ENCODE data around the gene CELF2.

Gene CELF2

GRCh38 chr10:11148142-11149028, 130.7 kb downstream of the CELF2 start:
- Histone ChIP-seq H3K4me3 (ENCODE audit: low read length in 2 of 2) (no peak overlapping the region), H3K4me1 (ENCODE audit: control insufficient read depth in 2 of 2, insufficient read depth in 2 of 2, low read length in 2 of 2) (peaks cover 6 to 23% of the 10 kb centered on the region in 2 donors), H3K27ac (ENCODE audit: low read depth in 2 of 2, low read length in 2 of 2) (peak overlapping the region in 1 of 2 donors; percentile 10), H3K9ac (ENCODE audit: low read depth in 1 of 2, low read length in 2 of 2) (peak overlapping the region in 1 of 2 donors; percentile 28), H3K36me3 (ENCODE audit: control insufficient read depth in 2 of 2, insufficient read depth in 2 of 2, low read length in 2 of 2) (no peaks in the 10 kb centered on the region), H3K27me3 (ENCODE audit: control insufficient read depth in 2 of 2, insufficient read depth in 2 of 2, low read length in 2 of 2) (no peaks in the 10 kb centered on the region), H3K9me3 (ENCODE audit: control insufficient read depth in 2 of 2, low read length in 2 of 2) (no peaks in the 10 kb centered on the region)

GRCh38 chr10:11149807-11150141, 132.1 kb downstream of the CELF2 start:
- peak overlapping the region in 1 of 2 donors; percentile 24 for H3K9ac ChIP-seq (ENCODE audit: low read depth in 1 of 2, low read length in 2 of 2)
- H3K27me3 ChIP-seq (ENCODE audit: control insufficient read depth in 2 of 2, insufficient read depth in 2 of 2, low read length in 2 of 2): no peaks in the 10 kb centered on the region
- H3K9me3 ChIP-seq (ENCODE audit: control insufficient read depth in 2 of 2, low read length in 2 of 2): no peaks in the 10 kb centered on the region
- no peaks in the 10 kb centered on the region for H3K36me3 ChIP-seq (ENCODE audit: control insufficient read depth in 2 of 2, insufficient read depth in 2 of 2, low read length in 2 of 2)
- H3K4me1 ChIP-seq (ENCODE audit: control insufficient read depth in 2 of 2, insufficient read depth in 2 of 2, low read length in 2 of 2): peaks cover 6 to 22% of the 10 kb centered on the region in 2 donors
- peak overlapping the region in 1 of 2 donors; percentile 48 for H3K4me3 ChIP-seq (ENCODE audit: low read length in 2 of 2)
- H3K27ac ChIP-seq (ENCODE audit: low read depth in 2 of 2, low read length in 2 of 2): peak overlapping the region; percentile 22 to 45

GRCh38 chr10:11150231-11150731, 132.6 kb downstream of the CELF2 start:
- no peaks in the 10 kb centered on the region for H3K27me3 ChIP-seq (ENCODE audit: control insufficient read depth in 2 of 2, insufficient read depth in 2 of 2, low read length in 2 of 2)
- peaks cover 6 to 17% of the 10 kb centered on the region in 2 donors for H3K4me1 ChIP-seq (ENCODE audit: control insufficient read depth in 2 of 2, insufficient read depth in 2 of 2, low read length in 2 of 2)
- peak overlapping the region in 1 of 2 donors; percentile 14 for H3K4me3 ChIP-seq (ENCODE audit: low read length in 2 of 2)
- H3K27ac ChIP-seq (ENCODE audit: low read depth in 2 of 2, low read length in 2 of 2): peak overlapping the region; percentile 22 to 45
- no peaks in the 10 kb centered on the region for H3K36me3 ChIP-seq (ENCODE audit: control insufficient read depth in 2 of 2, insufficient read depth in 2 of 2, low read length in 2 of 2)
- no peaks in the 10 kb centered on the region for H3K9me3 ChIP-seq (ENCODE audit: control insufficient read depth in 2 of 2, low read length in 2 of 2)
- peak overlapping the region in 1 of 2 donors; percentile 1 for H3K9ac ChIP-seq (ENCODE audit: low read depth in 1 of 2, low read length in 2 of 2)

GRCh38 chr10:11150879-11151415, 133.3 kb downstream of the CELF2 start:
- no peaks in the 10 kb centered on the region for H3K9me3 ChIP-seq (ENCODE audit: control insufficient read depth in 2 of 2, low read length in 2 of 2)
- H3K36me3 ChIP-seq (ENCODE audit: control insufficient read depth in 2 of 2, insufficient read depth in 2 of 2, low read length in 2 of 2): no peaks in the 10 kb centered on the region
- peak overlapping the region in 1 of 2 donors; percentile 45 for H3K27ac ChIP-seq (ENCODE audit: low read depth in 2 of 2, low read length in 2 of 2)
- H3K27me3 ChIP-seq (ENCODE audit: control insufficient read depth in 2 of 2, insufficient read depth in 2 of 2, low read length in 2 of 2): no peaks in the 10 kb centered on the region
- H3K9ac ChIP-seq (ENCODE audit: low read depth in 1 of 2, low read length in 2 of 2): no peak overlapping the region
- H3K4me1 ChIP-seq (ENCODE audit: control insufficient read depth in 2 of 2, insufficient read depth in 2 of 2, low read length in 2 of 2): peaks cover 3 to 11% of the 10 kb centered on the region in 2 donors
- no peak overlapping the region for H3K4me3 ChIP-seq (ENCODE audit: low read length in 2 of 2)

GRCh38 chr10:11152801-11153200, 135.1 kb downstream of the CELF2 start:
- Histone ChIP-seq H3K9ac (ENCODE audit: low read depth in 1 of 2, low read length in 2 of 2) (no peak overlapping the region), H3K36me3 (ENCODE audit: control insufficient read depth in 2 of 2, insufficient read depth in 2 of 2, low read length in 2 of 2) (no peaks in the 10 kb centered on the region), H3K27me3 (ENCODE audit: control insufficient read depth in 2 of 2, insufficient read depth in 2 of 2, low read length in 2 of 2) (no peaks in the 10 kb centered on the region), H3K9me3 (ENCODE audit: control insufficient read depth in 2 of 2, low read length in 2 of 2) (no peaks in the 10 kb centered on the region), H3K4me1 (ENCODE audit: control insufficient read depth in 2 of 2, insufficient read depth in 2 of 2, low read length in 2 of 2) (peaks cover 0 to 11% of the 10 kb centered on the region in 2 donors), H3K27ac (ENCODE audit: low read depth in 2 of 2, low read length in 2 of 2) (no peak overlapping the region), H3K4me3 (ENCODE audit: low read length in 2 of 2) (no peak overlapping the region)

- Histone ChIP-seq H3K27me3 (ENCODE audit: control insufficient read depth in 2 of 2, insufficient read depth in 2 of 2, low read length in 2 of 2) (no peaks in the 10 kb centered on the region), H3K27ac (ENCODE audit: low read depth in 2 of 2, low read length in 2 of 2) (no peak overlapping the region), H3K36me3 (ENCODE audit: control insufficient read depth in 2 of 2, insufficient read depth in 2 of 2, low read length in 2 of 2) (no peaks in the 10 kb centered on the region), H3K9me3 (ENCODE audit: control insufficient read depth in 2 of 2, low read length in 2 of 2) (no peaks in the 10 kb centered on the region), H3K4me3 (ENCODE audit: low read length in 2 of 2) (no peak overlapping the region), H3K4me1 (ENCODE audit: control insufficient read depth in 2 of 2, insufficient read depth in 2 of 2, low read length in 2 of 2) (peaks cover 0 to 11% of the 10 kb centered on the region in 2 donors), H3K9ac (ENCODE audit: low read depth in 1 of 2, low read length in 2 of 2) (no peak overlapping the region)
Measured at GRCh38 chr10:11153245-11153644, 135.6 kb downstream of the CELF2 start.

- Histone ChIP-seq H3K4me1 (ENCODE audit: control insufficient read depth in 2 of 2, insufficient read depth in 2 of 2, low read length in 2 of 2) (peaks cover 0 to 11% of the 10 kb centered on the region in 2 donors), H3K36me3 (ENCODE audit: control insufficient read depth in 2 of 2, insufficient read depth in 2 of 2, low read length in 2 of 2) (no peaks in the 10 kb centered on the region), H3K27ac (ENCODE audit: low read depth in 2 of 2, low read length in 2 of 2) (no peak overlapping the region), H3K27me3 (ENCODE audit: control insufficient read depth in 2 of 2, insufficient read depth in 2 of 2, low read length in 2 of 2) (no peaks in the 10 kb centered on the region), H3K9me3 (ENCODE audit: control insufficient read depth in 2 of 2, low read length in 2 of 2) (no peaks in the 10 kb centered on the region), H3K4me3 (ENCODE audit: low read length in 2 of 2) (no peak overlapping the region), H3K9ac (ENCODE audit: low read depth in 1 of 2, low read length in 2 of 2) (no peak overlapping the region)
Measured at GRCh38 chr10:11153766-11154165, 136.1 kb downstream of the CELF2 start.

- Histone ChIP-seq H3K9me3 (ENCODE audit: control insufficient read depth in 2 of 2, low read length in 2 of 2) (no peaks in the 10 kb centered on the region), H3K27me3 (ENCODE audit: control insufficient read depth in 2 of 2, insufficient read depth in 2 of 2, low read length in 2 of 2) (no peaks in the 10 kb centered on the region), H3K4me1 (ENCODE audit: control insufficient read depth in 2 of 2, insufficient read depth in 2 of 2, low read length in 2 of 2) (peaks cover 0 to 11% of the 10 kb centered on the region in 2 donors), H3K9ac (ENCODE audit: low read depth in 1 of 2, low read length in 2 of 2) (no peak overlapping the region), H3K27ac (ENCODE audit: low read depth in 2 of 2, low read length in 2 of 2) (no peak overlapping the region), H3K36me3 (ENCODE audit: control insufficient read depth in 2 of 2, insufficient read depth in 2 of 2, low read length in 2 of 2) (no peaks in the 10 kb centered on the region), H3K4me3 (ENCODE audit: low read length in 2 of 2) (no peak overlapping the region)
Measured at GRCh38 chr10:11154333-11154732, 136.7 kb downstream of the CELF2 start.

- Histone ChIP-seq H3K4me1 (ENCODE audit: control insufficient read depth in 2 of 2, insufficient read depth in 2 of 2, low read length in 2 of 2) (peaks cover 0 to 7% of the 10 kb centered on the region in 2 donors), H3K27me3 (ENCODE audit: control insufficient read depth in 2 of 2, insufficient read depth in 2 of 2, low read length in 2 of 2) (no peaks in the 10 kb centered on the region), H3K36me3 (ENCODE audit: control insufficient read depth in 2 of 2, insufficient read depth in 2 of 2, low read length in 2 of 2) (no peaks in the 10 kb centered on the region), H3K9ac (ENCODE audit: low read depth in 1 of 2, low read length in 2 of 2) (no peak overlapping the region), H3K27ac (ENCODE audit: low read depth in 2 of 2, low read length in 2 of 2) (no peak overlapping the region), H3K4me3 (ENCODE audit: low read length in 2 of 2) (no peak overlapping the region), H3K9me3 (ENCODE audit: control insufficient read depth in 2 of 2, low read length in 2 of 2) (no peaks in the 10 kb centered on the region)
Measured at GRCh38 chr10:11154849-11155498, 137.3 kb downstream of the CELF2 start.

GRCh38 chr10:11156480-11156879, 138.8 kb downstream of the CELF2 start:
- Histone ChIP-seq H3K9ac (ENCODE audit: low read depth in 1 of 2, low read length in 2 of 2) (no peak overlapping the region), H3K4me3 (ENCODE audit: low read length in 2 of 2) (no peak overlapping the region), H3K36me3 (ENCODE audit: control insufficient read depth in 2 of 2, insufficient read depth in 2 of 2, low read length in 2 of 2) (no peaks in the 10 kb centered on the region), H3K4me1 (ENCODE audit: control insufficient read depth in 2 of 2, insufficient read depth in 2 of 2, low read length in 2 of 2) (peaks cover 0 to 3% of the 10 kb centered on the region in 2 donors), H3K27ac (ENCODE audit: low read depth in 2 of 2, low read length in 2 of 2) (no peak overlapping the region), H3K9me3 (ENCODE audit: control insufficient read depth in 2 of 2, low read length in 2 of 2) (no peaks in the 10 kb centered on the region), H3K27me3 (ENCODE audit: control insufficient read depth in 2 of 2, insufficient read depth in 2 of 2, low read length in 2 of 2) (no peaks in the 10 kb centered on the region)

Data from mucosa of rectum (tissue), 2 donors.